KOPT-K1 (cell line): Measurements from ENCODE around the gene DCAF11.
A peak's percentile ranks its signal among the peaks of the same experiment; 100 is the strongest.

Experiments used
- H3K27ac ChIP-seq: fragments of 200-600 bp; sonication (generic); 2 replicates; pipeline ENCODE4 v1.5.1; 2016; ENCODE audit warnings: antibody characterized with exemption, mild to moderate bottlenecking, low read depth, low read length; ENCODE audit not compliant: poor library complexity, severe bottlenecking
- H3K36me3 ChIP-seq: fragments of 200-600 bp; sonication (generic); 2 replicates; pipeline ENCODE4 v1.5.1; 2017; ENCODE audit warnings: antibody characterized with exemption, mild to moderate bottlenecking, low read length, moderate library complexity; ENCODE audit not compliant: insufficient read depth
- H3K9me3 ChIP-seq: fragments of 200-600 bp; sonication (generic); 2 replicates; pipeline ENCODE4 v1.5.1; 2017; ENCODE audit warnings: antibody characterized with exemption, low read length, mild to moderate bottlenecking; ENCODE audit not compliant: insufficient read depth, poor library complexity, severe bottlenecking

The DCAF11 gene

GRCh38 chr14:24114532-24115421, at the start of gene DCAF11, which contains the start of gene NRL:
Gene DCAF11 (plus strand): TSS chr14:24114777. CDS start chr14:24115595, 818 bp downstream.
Gene NRL (minus strand): TSS chr14:24114949. CDS start chr14:24082848, 32,101 bp downstream.
- Histone ChIP-seq H3K27ac (peak within 1 kb of the TSS; percentile 96), H3K36me3 (peaks cover 38% of the 10 kb centered on the region), H3K9me3 (no peaks in the 10 kb centered on the region)

GRCh38 chr14:24064856-24065255, 49.7 kb upstream of the DCAF11 start:
- Histone ChIP-seq H3K9me3 (no peaks in the 10 kb centered on the region), H3K27ac (no peak overlapping the region), H3K36me3 (no peaks in the 10 kb centered on the region)

- Histone ChIP-seq H3K9me3 (no peaks in the 10 kb centered on the region), H3K27ac (no peak overlapping the region), H3K36me3 (no peaks in the 10 kb centered on the region)
Observed at GRCh38 chr14:24065408-24065807, 49.2 kb upstream of the DCAF11 start.

- Histone ChIP-seq H3K27ac (no peak overlapping the region), H3K36me3 (no peaks in the 10 kb centered on the region), H3K9me3 (no peaks in the 10 kb centered on the region)
Observed at GRCh38 chr14:24066496-24067132, 48.0 kb upstream of the DCAF11 start.

- Histone ChIP-seq H3K27ac (no peak overlapping the region), H3K36me3 (no peaks in the 10 kb centered on the region), H3K9me3 (no peaks in the 10 kb centered on the region)
Observed at GRCh38 chr14:24067133-24068082, 47.2 kb upstream of the DCAF11 start.

- no peaks in the 10 kb centered on the region for H3K9me3 ChIP-seq
- H3K27ac ChIP-seq, result no peak overlapping the region
- H3K36me3 ChIP-seq, result no peaks in the 10 kb centered on the region
Observed at GRCh38 chr14:24068711-24069410, 45.7 kb upstream of the DCAF11 start.

- no peaks in the 10 kb centered on the region for H3K9me3 ChIP-seq
- H3K36me3 ChIP-seq, result no peaks in the 10 kb centered on the region
- H3K27ac ChIP-seq, result no peak overlapping the region
Observed at GRCh38 chr14:24069411-24069735, 45.2 kb upstream of the DCAF11 start.

GRCh38 chr14:24070285-24071143, 44.1 kb upstream of the DCAF11 start:
- Histone ChIP-seq H3K9me3 (no peaks in the 10 kb centered on the region), H3K27ac (no peak overlapping the region), H3K36me3 (no peaks in the 10 kb centered on the region)

- Histone ChIP-seq H3K36me3 (no peaks in the 10 kb centered on the region), H3K27ac (no peak within 1 kb of the TSS), H3K9me3 (no peaks in the 10 kb centered on the region)
Observed at GRCh38 chr14:24071144-24071697, 43.4 kb upstream of the DCAF11 start, which contains the start of gene CPNE6. Gene CPNE6 (plus strand): TSS chr14:24071562. CDS start chr14:24072937, 1,375 bp downstream.

GRCh38 chr14:24071836-24072430, 42.6 kb upstream of the DCAF11 start:
- Histone ChIP-seq H3K9me3 (no peaks in the 10 kb centered on the region), H3K27ac (no peak overlapping the region), H3K36me3 (no peaks in the 10 kb centered on the region)

GRCh38 chr14:24072436-24072835, 42.1 kb upstream of the DCAF11 start:
- Histone ChIP-seq H3K36me3 (no peaks in the 10 kb centered on the region), H3K9me3 (no peaks in the 10 kb centered on the region), H3K27ac (no peak overlapping the region)

GRCh38 chr14:24072881-24073877, 41.4 kb upstream of the DCAF11 start:
- Histone ChIP-seq H3K27ac (no peak overlapping the region), H3K36me3 (no peaks in the 10 kb centered on the region), H3K9me3 (no peaks in the 10 kb centered on the region)
